HepG2 (cell line): ENCODE results near the gene NPBWR2.

Experiments
- CENPT ChIP-seq: sonication (generic); formaldehyde crosslinking; IDR thresholded peaks from 2 replicates; pipeline ENCODE4 v1.8.0; 2022; ENCODE audit warnings: low read depth, mild to moderate bottlenecking, moderate library complexity, missing genetic modification reagents
- EZH2 ChIP-seq: conservative IDR thresholded peaks from 2 replicates; pipeline ENCODE4 v1.6.1; 2012; ENCODE audit warnings: mild to moderate bottlenecking, low read depth, low read length, moderate library complexity
- HDAC2 ChIP-seq: sonication (generic); formaldehyde crosslinking; IDR thresholded peaks from 2 replicates; pipeline ENCODE4 v1.4.0; 2020; ENCODE audit warnings: missing genetic modification reagents
- MXI1 ChIP-seq: IDR thresholded peaks from 3 replicates; pipeline ENCODE4 v1.6.1; 2012; ENCODE audit warnings: low read depth, low read length, inconsistent platforms, borderline replicate concordance
- POLR2A ChIP-seq, 2 experiments: IDR thresholded peaks; 2 replicates each; pipeline ENCODE4 v1.6.1; 2011; ENCODE audit warnings: low read depth in 2 of 2, low read length in 2 of 2, mild to moderate bottlenecking in 1 of 2, moderate library complexity in 1 of 2; ENCODE audit not compliant: insufficient read depth in 1 of 2
- ZFX ChIP-seq: sonication (generic); formaldehyde crosslinking; IDR thresholded peaks from 2 replicates; pipeline ENCODE4 v1.4.0; 2020; ENCODE audit warnings: mild to moderate bottlenecking, low read depth, missing genetic modification reagents, moderate library complexity
- ZNF382 ChIP-seq: sonication (generic); formaldehyde crosslinking; IDR thresholded peaks from 2 replicates; pipeline ENCODE4 v1.5.0; 2020; ENCODE audit warnings: missing genetic modification reagents, mild to moderate bottlenecking, borderline replicate concordance
- TF ChIP-seq, protein P1 (sequence below): sonication (generic); formaldehyde crosslinking; IDR thresholded peaks from 2 replicates; pipeline ENCODE4 v1.5.0; 2020; ENCODE audit warnings: mild to moderate bottlenecking, missing genetic modification reagents, moderate library complexity

DNA sequence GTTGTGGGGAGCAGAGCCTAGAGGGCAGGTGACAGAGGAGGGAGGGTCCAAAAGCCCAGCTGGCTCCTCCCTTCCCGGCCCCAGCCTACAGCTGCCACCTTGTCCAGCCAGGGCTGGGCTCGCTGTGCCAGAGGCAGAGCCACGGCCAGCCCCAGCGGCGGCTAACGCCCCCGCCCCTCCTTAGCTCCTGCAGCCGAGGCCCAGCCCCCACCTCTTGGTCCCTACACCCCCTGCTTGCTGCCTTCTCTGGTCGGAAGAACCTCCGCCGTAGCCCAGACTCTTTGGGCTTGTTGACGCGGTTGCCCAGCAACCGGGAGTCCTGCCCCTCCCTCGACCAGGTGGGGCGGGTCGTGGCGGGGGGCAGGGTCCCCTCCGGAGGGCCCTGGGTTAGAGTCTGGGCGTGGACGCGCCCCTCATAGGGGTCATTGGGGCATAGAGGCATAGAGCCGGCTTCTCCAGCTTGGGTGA lies 22.6 kb downstream of the NPBWR2 start:
- TF ChIP-seq, protein P1, sequence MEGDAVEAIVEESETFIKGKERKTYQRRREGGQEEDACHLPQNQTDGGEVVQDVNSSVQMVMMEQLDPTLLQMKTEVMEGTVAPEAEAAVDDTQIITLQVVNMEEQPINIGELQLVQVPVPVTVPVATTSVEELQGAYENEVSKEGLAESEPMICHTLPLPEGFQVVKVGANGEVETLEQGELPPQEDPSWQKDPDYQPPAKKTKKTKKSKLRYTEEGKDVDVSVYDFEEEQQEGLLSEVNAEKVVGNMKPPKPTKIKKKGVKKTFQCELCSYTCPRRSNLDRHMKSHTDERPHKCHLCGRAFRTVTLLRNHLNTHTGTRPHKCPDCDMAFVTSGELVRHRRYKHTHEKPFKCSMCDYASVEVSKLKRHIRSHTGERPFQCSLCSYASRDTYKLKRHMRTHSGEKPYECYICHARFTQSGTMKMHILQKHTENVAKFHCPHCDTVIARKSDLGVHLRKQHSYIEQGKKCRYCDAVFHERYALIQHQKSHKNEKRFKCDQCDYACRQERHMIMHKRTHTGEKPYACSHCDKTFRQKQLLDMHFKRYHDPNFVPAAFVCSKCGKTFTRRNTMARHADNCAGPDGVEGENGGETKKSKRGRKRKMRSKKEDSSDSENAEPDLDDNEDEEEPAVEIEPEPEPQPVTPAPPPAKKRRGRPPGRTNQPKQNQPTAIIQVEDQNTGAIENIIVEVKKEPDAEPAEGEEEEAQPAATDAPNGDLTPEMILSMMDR, result no peak
- no peak for TF ChIP-seq ZNF382 (CRISPR knock-in tag)
- no peak for TF ChIP-seq ZFX
- no peak for TF ChIP-seq HDAC2 (CRISPR knock-in tag)
- TF ChIP-seq EZH2, result no peak
- TF ChIP-seq MXI1, result no peak
- TF ChIP-seq POLR2A (IDR thresholded peaks at IDR 0.05; ENCODE audit: insufficient read depth in 1 of 2, low read depth in 2 of 2, low read length in 2 of 2), result no peak
- no peak for TF ChIP-seq CENPT (CRISPR knock-in tag)
